HG03565 (cell line): ENCODE results near the gene TAAR6.
A peak's percentile ranks its signal among the peaks of the same experiment; 100 is the strongest.
"Not testable (repeated sequence)": the region's sequence is repeated elsewhere in the genome, so short reads cannot be mapped to it uniquely, and the experiment has no call there.

Experiments
- ATAC-seq: cut with Tn5 transposase; IDR thresholded peaks from one replicate; pipeline ENCODE4 v1.9.1; 2021; ENCODE audit warnings: mild to moderate bottlenecking, moderate library complexity; ENCODE audit not compliant: unreplicated experiment

TAAR6 gene

GRCh38 chr6:132589454-132589853 is 19.3 kb downstream of the TAAR6 start, which contains the start of gene TAAR5:
TAAR5 (minus strand) TSS chr6:132589741; CDS start chr6:132589686, 55 bp downstream.
- ATAC-seq, result no peak

- ATAC-seq, result no peak
Measured at GRCh38 chr6:132590362-132590761, 20.2 kb downstream of the TAAR6 start.

DNA sequence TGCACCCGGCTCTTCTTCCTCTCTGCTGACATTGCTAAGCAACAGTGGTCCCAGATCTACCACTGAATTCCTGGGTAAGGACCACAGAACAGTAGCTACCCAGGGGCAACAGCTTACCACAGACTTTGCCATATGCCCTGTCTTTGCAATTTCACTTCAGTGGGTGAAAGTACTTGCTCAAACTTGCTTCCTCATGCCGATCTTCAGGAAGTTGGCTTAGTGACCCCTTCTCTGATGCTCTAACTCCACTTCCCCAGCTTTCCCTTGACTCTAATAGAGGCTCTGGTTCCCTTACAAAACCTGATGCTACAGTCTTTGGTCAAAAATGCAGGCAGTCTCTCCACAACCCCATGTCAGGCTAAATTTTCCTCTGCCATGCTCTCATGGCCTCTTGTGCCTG is 22.7 kb downstream of the TAAR6 start:
- ATAC-seq, result no peak

GRCh38 chr6:132596201-132596600 is 26.1 kb downstream of the TAAR6 start:
- ATAC-seq, result no peak

GRCh38 chr6:132598473-132598872 is 28.4 kb downstream of the TAAR6 start:
- peak; percentile 74 for ATAC-seq

DNA sequence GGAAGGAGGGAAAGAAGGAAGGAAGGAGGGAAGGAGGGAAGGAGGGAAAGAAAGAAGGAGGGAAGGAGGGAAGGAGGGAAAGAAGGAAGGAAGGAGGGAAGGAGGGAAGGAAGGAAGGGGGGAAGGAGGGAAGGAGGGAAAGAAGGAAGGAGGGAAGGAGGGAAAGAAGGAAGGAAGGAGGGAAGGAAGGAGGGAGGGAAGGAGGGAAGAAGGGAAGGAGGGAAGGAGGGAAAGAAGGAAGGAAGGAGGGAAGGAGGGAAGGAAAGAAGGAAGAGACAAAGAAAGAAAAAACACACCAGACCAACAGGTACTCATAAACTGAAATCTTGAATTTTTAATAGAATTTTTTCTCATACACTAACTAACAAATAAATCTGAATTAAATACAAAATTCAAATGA is 30.8 kb downstream of the TAAR6 start:
- ATAC-seq, result not testable (repeated sequence)

GRCh38 chr6:132604635-132605152 is 34.6 kb downstream of the TAAR6 start:
- ATAC-seq, result no peak

DNA sequence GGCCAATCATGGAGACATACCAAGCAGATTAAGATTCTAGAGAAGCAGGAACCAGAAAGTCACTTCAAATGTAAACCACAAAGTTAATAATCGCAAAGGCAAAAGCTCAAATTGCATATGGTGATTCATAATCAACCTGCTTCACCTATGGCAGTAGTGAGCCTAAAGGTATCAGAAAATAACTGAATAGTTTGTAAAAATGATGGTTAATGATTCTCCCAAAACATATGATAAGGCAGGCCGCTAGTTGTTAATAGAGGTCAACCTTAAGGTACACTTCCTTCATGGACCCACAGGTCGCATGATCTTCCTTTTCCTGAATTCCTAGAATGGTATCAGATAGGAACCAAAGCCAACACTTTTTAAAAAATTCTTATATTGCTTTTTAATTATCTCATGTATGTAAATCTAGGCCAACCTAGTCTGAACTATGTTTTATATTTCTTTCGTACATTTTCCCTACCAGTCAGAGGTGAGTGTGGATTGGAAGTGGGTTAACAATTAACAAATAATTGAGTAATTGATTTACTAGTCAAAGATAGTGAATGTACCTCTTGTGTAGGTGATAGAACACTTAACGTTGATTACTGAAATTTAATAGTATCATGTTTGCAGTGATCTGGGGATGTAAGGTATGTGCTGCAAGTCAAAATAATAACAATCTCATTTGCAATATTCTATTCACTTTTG is 37.6 kb downstream of the TAAR6 start:
- ATAC-seq, result no peak

GRCh38 chr6:132611616-132612015 is 41.5 kb downstream of the TAAR6 start:
- no peak for ATAC-seq

DNA sequence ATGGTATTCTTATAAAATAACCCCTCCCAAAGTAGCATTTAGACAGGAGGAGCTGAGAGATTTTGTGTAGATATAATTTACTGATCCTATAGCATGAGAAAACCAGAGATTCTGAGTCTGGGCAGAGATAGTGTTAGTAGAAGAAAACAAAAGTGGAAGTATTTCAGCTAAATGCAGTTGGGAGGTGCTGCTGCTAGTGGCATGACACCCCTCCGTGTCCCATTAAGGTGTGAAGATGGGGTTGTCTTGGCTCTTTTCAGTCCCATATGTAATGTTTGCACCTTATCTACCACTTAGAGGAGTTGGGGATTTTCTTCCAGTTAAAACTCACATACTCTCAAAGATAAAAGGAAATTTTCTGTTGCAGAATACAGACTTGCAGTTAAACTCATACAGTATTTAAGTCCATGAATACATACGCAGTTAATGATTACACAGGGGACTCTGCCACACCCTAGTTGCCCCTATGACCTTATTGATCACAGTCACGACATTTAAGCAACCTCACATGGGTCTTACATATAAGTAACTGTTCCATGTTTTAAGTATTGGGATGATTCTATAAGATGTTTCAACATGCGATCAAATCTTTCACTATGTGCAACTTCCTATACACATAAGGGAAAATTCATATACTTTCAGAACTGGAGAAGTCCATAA is 42.5 kb downstream of the TAAR6 start:
- ATAC-seq, result no peak

GRCh38 chr6:132614554-132614953 is 44.4 kb downstream of the TAAR6 start:
- ATAC-seq, result no peak

GRCh38 chr6:132616677-132617076 is 46.6 kb downstream of the TAAR6 start:
- no peak for ATAC-seq
